ACHN (cell line): ENCODE data around the gene GPR162.

ENCODE experiments used
- DNase-seq: peaks from one replicate; pipeline ENCODE4 v3.0.0-alpha.2; 2015
- in situ Hi-C: cut with HindIII; loops from 2 replicates; pipeline ENCODE4 v1.10.0; 2017; ENCODE audit warnings: low sequenced_read_pairs, low pct_ligation_motif_present, low pct_unique_long_range_greater_than_20kb

Gene GPR162

DNA sequence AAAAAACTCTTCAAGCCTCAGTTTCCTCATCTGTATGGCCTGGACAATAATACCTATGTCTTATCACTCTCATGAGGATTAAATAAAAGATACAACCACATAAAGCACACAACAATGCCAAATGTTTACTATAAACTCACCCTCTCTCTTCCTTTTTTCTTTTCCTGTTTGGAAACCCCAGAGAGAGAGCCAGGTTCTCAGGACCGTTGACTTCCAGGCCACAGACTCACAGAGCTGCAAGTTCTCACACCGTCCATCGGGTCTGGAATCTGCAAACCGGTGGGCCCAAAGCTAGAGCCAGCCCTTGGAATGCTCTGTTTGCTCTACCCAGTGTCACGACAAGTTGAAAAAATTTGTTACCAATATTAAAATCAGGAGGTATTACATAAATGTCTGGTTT, 36.9 kb upstream of the GPR162 start:
- DNase-seq, result no peak
- in situ Hi-C loops, result no loop called here

DNA sequence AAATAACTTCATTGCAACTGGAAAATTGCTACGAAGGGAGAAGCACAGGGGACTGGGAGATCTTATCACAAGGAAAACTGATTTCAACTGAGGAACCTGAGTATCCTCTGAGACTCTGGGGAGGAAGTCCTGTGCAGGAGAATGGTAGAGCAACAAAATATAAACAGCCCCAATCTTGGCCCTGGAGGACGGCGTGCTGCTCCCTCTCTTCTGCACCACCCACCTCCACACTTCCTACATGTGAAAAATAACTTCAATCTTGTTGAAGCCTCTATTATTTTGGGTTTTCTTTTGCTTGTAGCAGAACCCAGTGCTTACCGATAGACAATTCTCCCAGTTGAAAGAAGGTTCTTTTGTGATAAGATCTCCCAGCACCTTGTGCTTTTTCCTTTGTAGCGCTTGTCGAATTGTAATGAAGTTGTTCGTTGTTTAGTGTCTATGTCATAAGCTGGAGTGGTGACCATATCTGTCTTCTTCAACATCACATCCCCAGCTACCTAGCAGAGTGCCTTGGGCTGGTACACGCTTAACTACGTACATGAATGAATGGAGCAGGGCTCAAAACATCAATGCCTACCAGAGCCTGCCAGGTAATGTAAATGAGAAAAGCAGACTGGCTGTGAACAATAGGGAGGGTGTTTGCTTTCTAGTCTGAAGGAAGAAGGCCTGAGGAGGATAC, 35.1 kb upstream of the GPR162 start:
- DNase-seq, result no peak
- in situ Hi-C loops, result no loop called here

GRCh38 chr12:6787309-6787708, 34.3 kb upstream of the GPR162 start:
- in situ Hi-C loops, result no loop called here
- DNase-seq, result no peak

GRCh38 chr12:6788972-6789924, 32.4 kb upstream of the GPR162 start, which contains the start of gene CD4:
TSS of gene CD4 (plus strand) at chr12:6789528. CDS start at chr12:6800139, 10,611 bp downstream.
- no peak for DNase-seq
- in situ Hi-C loops, result no loop called here

DNA sequence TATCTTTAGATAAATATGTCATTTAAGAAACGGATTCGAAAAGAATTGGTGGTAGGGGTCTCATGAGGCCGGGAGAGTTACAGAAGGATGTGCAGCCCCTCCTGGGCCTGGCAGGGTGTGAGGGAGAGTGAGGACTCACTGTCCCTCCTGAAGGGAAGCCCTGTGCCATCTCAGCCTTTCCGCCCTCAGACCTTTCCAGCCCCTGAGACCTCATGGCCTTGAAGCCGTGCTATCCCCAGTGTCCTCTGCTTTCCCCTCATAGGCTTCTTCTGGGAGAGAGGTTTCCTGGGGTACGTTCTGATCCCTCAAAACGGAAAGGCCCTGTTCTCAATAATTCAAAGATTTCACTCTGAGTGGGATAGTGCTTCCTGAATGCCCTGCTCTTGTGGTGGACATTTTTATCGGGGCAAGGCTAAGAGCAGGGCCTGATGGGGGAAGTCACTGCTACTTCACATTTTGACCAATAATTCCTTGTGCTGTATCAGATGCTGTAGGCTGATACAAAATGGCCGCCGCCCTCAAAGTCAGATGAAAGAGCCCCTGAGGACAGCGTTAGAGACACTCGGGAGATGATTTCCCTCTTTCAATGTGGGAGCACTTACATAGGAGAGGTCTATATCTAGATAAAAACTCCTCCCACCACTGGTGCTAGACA, 31.0 kb upstream of the GPR162 start:
- DNase-seq, result no peak

GRCh38 chr12:6791931-6792520, 29.6 kb upstream of the GPR162 start:
- in situ Hi-C loops, result no loop called here
- no peak for DNase-seq

More for the DNA sequence above, 31.0 kb upstream of the GPR162 start:
- in situ Hi-C loops, result no loop called here

DNA sequence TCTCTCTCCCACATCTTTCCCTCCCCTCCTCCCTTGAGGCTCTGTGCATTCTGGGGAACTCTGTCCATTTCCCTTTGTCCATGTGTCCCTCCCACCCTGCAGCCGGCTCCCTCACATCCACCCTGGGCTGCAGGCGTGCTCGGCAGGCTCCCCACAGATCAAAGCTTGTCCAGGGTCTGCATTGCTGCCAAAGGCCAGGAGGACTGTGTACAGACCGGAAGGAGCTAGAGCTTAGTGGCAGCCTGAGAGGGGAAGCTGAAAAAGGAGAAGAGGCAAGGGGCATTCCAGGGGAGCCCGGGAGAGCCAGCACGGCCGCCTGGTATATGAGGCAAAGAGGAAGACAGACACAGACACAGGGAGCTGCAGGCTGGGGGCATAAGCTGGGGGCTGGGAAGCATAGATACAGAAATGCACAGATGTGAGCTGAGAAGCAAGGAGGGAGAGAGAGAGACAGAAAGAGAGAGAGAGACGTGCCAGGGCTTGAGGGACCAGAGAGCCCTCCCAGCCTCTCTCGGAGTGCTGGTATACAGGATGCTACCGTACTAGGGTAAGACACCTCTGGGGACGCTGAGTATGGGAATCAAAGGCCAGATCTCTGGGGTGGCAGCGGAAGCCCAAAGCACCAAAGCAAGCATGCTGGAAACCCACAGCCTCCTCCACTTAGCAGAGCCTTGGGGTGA, 29.0 kb upstream of the GPR162 start:
- in situ Hi-C loops, result no loop called here
- DNase-seq, result no peak

- no peak for DNase-seq
- in situ Hi-C loops, result no loop called here
These were observed 26.5 kb upstream of the GPR162 start for GRCh38 chr12:6795088-6795487.

DNA sequence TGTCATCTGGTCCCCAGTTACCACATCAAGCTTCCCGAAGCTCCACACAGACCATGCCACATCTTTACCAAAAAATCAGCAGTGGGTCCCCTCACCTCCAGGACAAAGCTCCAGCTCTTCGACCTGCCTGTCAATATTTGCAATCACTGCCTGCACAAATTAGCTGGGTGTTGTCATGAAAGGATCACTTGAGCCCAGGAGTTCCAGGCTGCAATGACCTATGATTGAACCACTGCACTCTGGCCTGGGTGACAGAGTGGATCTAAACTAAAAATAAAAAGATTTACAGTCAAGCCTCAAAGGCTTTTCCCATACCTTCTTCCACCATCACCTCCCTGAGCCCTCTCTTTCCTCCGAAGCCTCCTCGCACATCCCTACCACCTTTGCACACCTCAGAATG, 25.0 kb upstream of the GPR162 start:
- DNase-seq, result no peak
- in situ Hi-C loops, result no loop called here

DNA sequence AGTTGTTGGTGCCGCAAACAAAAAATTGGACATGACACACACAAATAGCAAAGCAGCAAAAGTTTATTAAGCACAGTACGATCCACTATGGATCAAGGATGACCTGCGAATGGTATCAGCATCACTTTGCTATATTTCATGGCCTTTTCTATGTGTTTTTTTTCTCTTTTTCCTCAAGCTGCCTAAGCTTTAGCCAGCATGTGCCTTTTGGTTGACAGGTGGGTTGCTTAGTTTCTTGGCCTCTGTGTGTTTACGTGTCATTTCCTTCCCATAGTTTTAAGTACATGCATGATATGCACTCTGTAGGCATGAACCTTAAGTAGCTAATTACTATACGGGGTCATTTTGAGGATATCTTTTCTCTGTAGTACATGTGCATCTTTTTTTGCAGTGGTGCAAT, 22.5 kb upstream of the GPR162 start:
- DNase-seq, result no peak
- in situ Hi-C loops, result no loop called here

- peak; percentile 40 for DNase-seq
- in situ Hi-C loops, result no loop called here
These were observed 14.5 kb upstream of the GPR162 start for GRCh38 chr12:6807170-6807569.

GRCh38 chr12:6809056-6809455, 12.6 kb upstream of the GPR162 start:
- in situ Hi-C loops, result no loop called here

DNA sequence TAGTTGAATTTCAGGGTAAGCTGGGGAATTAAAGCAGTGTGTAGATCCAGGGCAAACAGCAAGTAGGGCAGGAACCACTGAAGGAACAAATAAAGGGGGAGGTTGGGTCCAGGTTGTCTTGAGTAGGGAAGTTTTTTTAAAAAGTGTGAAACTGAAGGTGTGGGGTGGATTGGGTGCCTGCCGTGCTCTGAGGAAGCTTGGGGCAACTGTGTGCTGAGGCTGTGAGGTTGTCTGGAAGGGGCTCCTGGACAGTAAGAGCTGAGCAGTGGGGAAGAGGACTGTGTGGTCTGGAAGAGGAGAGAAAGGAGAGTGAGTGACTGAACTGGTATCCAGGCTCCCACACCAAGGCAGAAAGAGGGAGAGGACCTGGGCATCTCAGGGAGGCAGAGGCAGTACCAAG, 10.9 kb upstream of the GPR162 start:
- no peak for DNase-seq
- in situ Hi-C loops, result no loop called here

More at GRCh38 chr12:6809056-6809455, 12.6 kb upstream of the GPR162 start:
- no peak for DNase-seq

DNA sequence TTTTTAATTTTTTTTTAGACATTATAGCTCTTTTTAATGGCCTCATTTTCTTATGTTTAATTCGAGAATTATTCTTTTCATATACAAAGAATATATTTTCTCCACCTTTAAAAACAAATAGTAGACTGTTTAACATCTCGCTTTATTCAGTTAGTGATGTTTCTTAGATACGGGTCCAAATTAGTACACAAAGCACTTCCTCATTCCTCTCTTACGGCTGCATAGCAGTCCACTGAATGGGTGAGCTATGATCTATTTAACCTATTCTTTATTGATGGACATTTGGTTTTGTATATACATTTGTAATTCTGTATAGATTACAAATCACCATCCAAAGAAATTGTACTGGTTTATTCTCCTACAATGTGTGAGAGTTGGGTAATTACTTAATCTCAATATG, 8.3 kb upstream of the GPR162 start:
- in situ Hi-C loops, result no loop called here
- DNase-seq, result no peak

DNA sequence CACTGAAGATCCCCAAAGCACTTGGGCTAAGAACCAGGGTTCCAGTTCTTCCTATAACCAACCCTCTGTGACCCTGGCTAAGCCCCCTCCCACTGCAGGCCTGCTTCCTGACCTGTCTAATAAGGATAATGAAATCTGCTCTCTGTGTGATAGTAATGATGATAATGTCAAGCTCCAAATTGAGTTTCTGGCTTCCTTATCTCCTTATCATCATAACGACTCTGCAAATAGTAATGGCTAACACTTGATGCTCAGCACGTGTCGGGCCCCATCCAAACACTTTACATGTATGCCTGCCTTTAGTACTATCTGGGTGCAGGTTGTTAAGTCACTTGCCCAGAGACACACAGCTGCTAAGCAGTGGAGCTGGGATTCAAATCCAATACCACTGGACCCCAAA, 5.0 kb upstream of the GPR162 start:
- DNase-seq, result no peak
- in situ Hi-C loops, result no loop called here

GRCh38 chr12:6817098-6817497, 4.5 kb upstream of the GPR162 start:
- no peak for DNase-seq
- in situ Hi-C loops, result no loop called here

- in situ Hi-C loops, result no loop called here
- no peak for DNase-seq
These were observed 3.9 kb upstream of the GPR162 start for GRCh38 chr12:6817662-6818157.

GRCh38 chr12:6818222-6818621, 3.4 kb upstream of the GPR162 start:
- no peak for DNase-seq
- in situ Hi-C loops, result no loop called here
